ENCODE data around the gene EHD3.

Gene EHD3

DNA sequence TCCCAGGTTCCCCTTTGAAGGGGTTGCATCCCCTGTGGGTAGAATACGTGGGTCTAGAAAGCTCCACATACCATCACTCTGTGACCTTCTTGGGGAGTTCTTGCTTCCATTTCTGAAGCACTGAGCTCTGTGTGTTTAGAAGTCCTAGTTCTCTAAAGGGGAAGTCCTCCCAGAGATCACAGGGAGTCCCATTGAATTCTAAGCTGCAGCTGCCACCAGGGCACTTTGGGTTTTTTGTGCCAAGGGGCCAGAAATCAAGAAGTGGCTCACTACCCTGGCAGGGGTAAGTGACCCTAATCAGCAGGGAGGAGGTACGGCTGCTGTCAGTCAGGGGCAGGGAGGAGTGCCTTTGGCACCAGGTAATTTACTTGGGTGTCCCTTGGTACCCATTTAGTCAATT lies 70.9 kb downstream of the EHD3 start:
- DNase-seq (no peak), ATAC-seq (no peak)
- Mint-ChIP-seq H3K4me3 (no peak overlapping the region), H3K9me3 (peaks cover under 1 to 14% of the 10 kb centered on the region in 2 donors), H3K4me1 (no peaks in the 10 kb centered on the region), H3K27me3 (peaks cover 9% of the 10 kb centered on the region), H3K27ac (no peak overlapping the region)

DNA sequence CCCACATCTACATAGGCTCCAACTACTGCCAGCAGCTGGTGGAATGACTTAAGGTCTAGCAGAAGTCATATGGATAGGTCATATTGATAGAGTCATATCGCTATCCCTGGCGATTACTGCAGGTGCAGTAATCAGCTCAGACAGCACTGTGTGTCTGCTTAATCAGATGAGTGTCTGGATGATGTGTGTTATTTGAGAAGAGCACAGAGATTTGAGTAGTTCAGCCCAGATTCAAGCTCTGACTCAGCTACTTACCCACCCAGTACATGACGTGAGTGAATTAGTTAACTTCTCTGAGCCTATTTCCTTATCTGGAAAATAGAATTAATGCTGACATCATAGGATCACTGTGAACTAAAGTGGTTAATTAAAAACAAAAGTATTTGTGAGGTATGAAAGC lies 78.9 kb downstream of the EHD3 start:
- peaks cover 10% of the 10 kb centered on the region for H3K4me1 Mint-ChIP-seq
- peaks cover 33% of the 10 kb centered on the region for H3K27me3 Mint-ChIP-seq
- peaks cover 10 to 24% of the 10 kb centered on the region in 2 donors for H3K9me3 Mint-ChIP-seq
- no peak overlapping the region for H3K4me3 Mint-ChIP-seq
- H3K27ac Mint-ChIP-seq = no peak overlapping the region
- DNase-seq (no peak), ATAC-seq (no peak)

DNA sequence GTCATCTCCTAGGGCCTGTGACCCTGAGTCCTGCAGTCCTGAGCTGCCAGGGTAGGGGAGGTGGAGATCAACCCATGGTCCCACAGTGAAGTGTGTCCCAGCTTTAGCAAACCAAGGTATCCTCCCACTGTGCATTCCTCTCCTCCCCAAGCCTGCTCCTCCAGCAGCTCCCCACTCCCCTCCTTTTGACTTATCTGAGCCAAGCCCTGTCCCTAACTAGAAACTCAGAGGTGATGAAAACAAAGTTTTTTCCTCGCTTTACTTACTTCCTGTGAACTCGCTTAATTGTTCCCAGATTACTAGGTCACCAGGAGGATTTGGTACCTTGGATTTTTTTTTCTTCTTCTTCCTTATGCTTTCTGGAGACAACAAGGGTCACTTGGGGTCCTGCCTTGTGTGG lies 80.8 kb downstream of the EHD3 start:
- Mint-ChIP-seq H3K4me1 (peaks cover 29% of the 10 kb centered on the region), H3K27me3 (peaks cover 25% of the 10 kb centered on the region), H3K9me3 (peaks cover 10% of the 10 kb centered on the region in 2 donors), H3K4me3 (no peak overlapping the region), H3K27ac (peak overlapping the region in 1 of 2 donors; percentile 79)
- DNase-seq (no peak), ATAC-seq (no peak)

DNA sequence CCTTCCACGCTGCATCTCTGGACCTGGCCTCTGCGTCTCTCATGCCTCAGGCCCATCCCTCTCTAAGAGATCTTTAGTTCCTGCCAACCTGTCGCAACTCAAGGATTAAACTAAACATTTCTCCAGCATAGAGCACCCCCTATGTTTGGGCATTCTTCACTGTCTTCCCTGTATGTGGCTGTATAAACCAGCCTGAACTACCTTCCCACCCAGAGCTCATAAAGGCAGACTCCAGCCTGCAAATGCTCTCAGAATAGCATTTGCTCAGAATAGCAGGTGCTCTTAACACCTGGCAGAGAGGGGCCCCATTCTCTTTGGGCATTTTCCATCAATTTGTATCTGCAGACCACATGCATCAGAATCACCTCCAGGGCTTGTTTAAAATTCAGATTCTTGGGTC lies 83.4 kb downstream of the EHD3 start:
- peaks cover under 1% of the 10 kb centered on the region for H3K27me3 Mint-ChIP-seq
- no peaks in the 10 kb centered on the region for H3K9me3 Mint-ChIP-seq
- H3K27ac Mint-ChIP-seq = peak overlapping the region in 1 of 2 donors; percentile 41
- DNase-seq (no peak), ATAC-seq (no peak)
- H3K4me1 Mint-ChIP-seq = peaks cover 39% of the 10 kb centered on the region
- no peak overlapping the region for H3K4me3 Mint-ChIP-seq

DNA sequence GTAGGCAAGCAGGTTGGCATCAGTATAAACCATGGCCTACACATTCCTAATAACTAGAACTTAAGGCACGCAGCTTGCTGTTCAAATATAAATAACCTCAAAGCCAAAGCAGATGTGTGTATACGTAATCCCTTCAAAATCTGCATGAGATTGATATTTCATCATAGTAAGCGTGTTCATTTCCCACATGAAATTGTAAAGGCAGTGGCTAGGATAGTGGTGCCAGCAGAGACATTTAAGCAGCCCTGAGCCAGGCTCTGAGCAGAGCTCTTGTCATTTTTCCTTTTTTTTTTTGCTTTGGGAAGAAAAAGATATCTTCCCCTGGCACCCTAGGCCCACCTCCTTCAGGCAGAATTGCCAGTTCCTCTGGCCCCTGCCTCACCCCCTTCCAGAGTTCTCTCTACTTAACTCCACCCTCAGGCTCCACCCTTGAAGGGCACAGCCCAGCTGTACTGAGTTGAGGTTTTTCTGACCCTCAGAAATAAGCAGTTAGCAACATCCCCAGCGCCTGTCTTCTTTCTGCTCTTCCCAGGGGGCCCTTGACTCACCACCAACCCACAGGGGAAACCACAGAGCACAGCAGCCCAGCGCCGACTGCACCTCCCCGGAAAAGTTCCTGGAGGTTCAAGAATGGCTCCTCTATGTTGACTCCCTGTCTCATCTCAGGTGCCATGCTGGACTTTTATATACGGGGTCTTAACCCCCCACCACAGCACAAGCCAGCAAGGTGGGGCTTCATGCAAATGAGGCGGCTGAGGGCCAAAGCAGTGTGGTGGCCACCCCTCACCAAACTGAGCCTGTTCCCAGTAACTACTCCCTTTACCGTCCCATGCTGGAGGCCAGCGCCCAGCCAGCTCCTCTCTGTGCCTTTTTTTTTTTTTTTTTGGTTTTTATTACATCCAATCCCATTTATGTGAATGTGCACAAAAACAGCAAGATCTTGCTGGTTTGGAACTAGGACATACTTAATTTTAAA lies 84.7 kb downstream of the EHD3 start:
- peak; percentile 78 for ATAC-seq
- Mint-ChIP-seq H3K4me1 (peaks cover 51% of the 10 kb centered on the region), H3K9me3 (no peaks in the 10 kb centered on the region), H3K4me3 (peak overlapping the region in 1 of 2 donors; percentile 60), H3K27ac (peak overlapping the region; percentile 88 to 91), H3K27me3 (no peaks in the 10 kb centered on the region)
- peak in 1 of 2 donors; percentile 39 for DNase-seq

Data from stimulated activated naive CD8-positive, alpha-beta T cell treated with anti-CD3 and anti-CD28 coated beads, Interleukin-15, amount 100 ng/mL, for 72 hours (primary cell).